RKO (cell line): Measurements from ENCODE around the gene EPHB1.
"Not testable (repeated sequence)": the region's sequence is repeated elsewhere in the genome, so short reads cannot be mapped to it uniquely, and the experiment has no call there.

Source experiments
- DNase-seq: peaks from one replicate; pipeline ENCODE4 v3.0.0-alpha.2; 2016; ENCODE audit warnings: low spot score

EPHB1 gene

GRCh38 chr3:135050536-135050935, 255.5 kb downstream of the EPHB1 start:
- DNase-seq, result no peak

- DNase-seq, result no peak
These were observed 256.4 kb downstream of the EPHB1 start for GRCh38 chr3:135051409-135051973.

GRCh38 chr3:135055449-135055848, 260.4 kb downstream of the EPHB1 start:
- DNase-seq, result no peak

GRCh38 chr3:135056084-135056730, 261.1 kb downstream of the EPHB1 start:
- DNase-seq, result no peak

- no peak for DNase-seq
These were observed 261.8 kb downstream of the EPHB1 start for GRCh38 chr3:135056733-135057310.

GRCh38 chr3:135057996-135058395, 262.9 kb downstream of the EPHB1 start:
- DNase-seq, result no peak

- no peak for DNase-seq
These were observed 264.5 kb downstream of the EPHB1 start for GRCh38 chr3:135059580-135059979.

- not testable (repeated sequence) for DNase-seq
These were observed 272.0 kb downstream of the EPHB1 start for GRCh38 chr3:135066844-135067727.

- no peak for DNase-seq
These were observed 273.0 kb downstream of the EPHB1 start for GRCh38 chr3:135068011-135068410.

- no peak for DNase-seq
These were observed 274.3 kb downstream of the EPHB1 start for GRCh38 chr3:135069406-135069805.

- no peak for DNase-seq
These were observed 276.4 kb downstream of the EPHB1 start for GRCh38 chr3:135071483-135071882.

GRCh38 chr3:135072431-135072830, 277.4 kb downstream of the EPHB1 start:
- DNase-seq, result no peak

GRCh38 chr3:135075157-135075556, 280.1 kb downstream of the EPHB1 start:
- no peak for DNase-seq

GRCh38 chr3:135076341-135076740, 281.3 kb downstream of the EPHB1 start:
- no peak for DNase-seq

GRCh38 chr3:135077186-135077585, 282.1 kb downstream of the EPHB1 start:
- DNase-seq, result no peak

- no peak for DNase-seq
These were observed 283.2 kb downstream of the EPHB1 start for GRCh38 chr3:135078283-135078682.

- no peak for DNase-seq
These were observed 284.0 kb downstream of the EPHB1 start for GRCh38 chr3:135079095-135079494.

GRCh38 chr3:135081451-135081850, 286.4 kb downstream of the EPHB1 start:
- DNase-seq, result no peak

- DNase-seq, result no peak
These were observed 286.9 kb downstream of the EPHB1 start for GRCh38 chr3:135081856-135082434.

GRCh38 chr3:135082706-135083105, 287.6 kb downstream of the EPHB1 start:
- DNase-seq, result no peak

- no peak for DNase-seq
These were observed 288.1 kb downstream of the EPHB1 start for GRCh38 chr3:135083179-135083578.

- DNase-seq, result no peak
These were observed 288.7 kb downstream of the EPHB1 start for GRCh38 chr3:135083756-135084155.
